ENCODE data around the gene ING2. TPM values are rescaled to one million over a fixed set of nuclear protein-coding genes. Genes with fewer than 3 reads are reported as not detected.
"Not testable (repeated sequence)": the region's sequence is repeated elsewhere in the genome, so short reads cannot be mapped to it uniquely, and the experiment has no call there.

The ING2 gene
- total RNA-seq, 4 donors from 2014 or later = 23.0 to 30.8 (median 25.0) TPM

- no peak for DNase-seq
- Histone ChIP-seq H3K4me1 (no peaks in the 10 kb centered on the region), H3K27me3 (no peaks in the 10 kb centered on the region), H3K4me3 (no peak overlapping the region), H3K9me3 (no peaks in the 10 kb centered on the region), H3K36me3 (no peaks in the 10 kb centered on the region), H3K27ac (no peak overlapping the region)
- TF ChIP-seq POLR2A (IDR thresholded peaks at IDR 0.05) (no peak), CTCF (IDR thresholded peaks at IDR 0.05) (no peak)
Observed at GRCh38 chr4:183552274-183553146, 47.7 kb downstream of the ING2 start.

GRCh38 chr4:183553147-183553478, 48.3 kb downstream of the ING2 start:
- not testable (repeated sequence) for DNase-seq, H3K36me3 ChIP-seq, H3K4me1 ChIP-seq, H3K27ac ChIP-seq, H3K27me3 ChIP-seq, H3K4me3 ChIP-seq, H3K9me3 ChIP-seq

- Histone ChIP-seq H3K9me3 (no peaks in the 10 kb centered on the region), H3K27me3 (no peaks in the 10 kb centered on the region), H3K36me3 (no peaks in the 10 kb centered on the region), H3K27ac (no peak overlapping the region), H3K4me1 (no peaks in the 10 kb centered on the region), H3K4me3 (no peak overlapping the region)
- DNase-seq = no peak
- no peak for TF ChIP-seq POLR2A (IDR thresholded peaks at IDR 0.05)
- no peak for TF ChIP-seq CTCF (IDR thresholded peaks at IDR 0.05)
Observed at GRCh38 chr4:183553601-183554345, 48.9 kb downstream of the ING2 start.

- no peaks in the 10 kb centered on the region for H3K27me3 ChIP-seq
- TF ChIP-seq CTCF (IDR thresholded peaks at IDR 0.05) (no peak), POLR2A (IDR thresholded peaks at IDR 0.05) (no peak)
- no peaks in the 10 kb centered on the region for H3K4me1 ChIP-seq
- no peaks in the 10 kb centered on the region for H3K9me3 ChIP-seq
- no peaks in the 10 kb centered on the region for H3K36me3 ChIP-seq
- H3K27ac ChIP-seq = no peak overlapping the region
- no peak for DNase-seq
- H3K4me3 ChIP-seq = no peak overlapping the region
Observed at GRCh38 chr4:183554346-183554686, 49.5 kb downstream of the ING2 start.

GRCh38 chr4:183554878-183555585, 50.2 kb downstream of the ING2 start:
- TF ChIP-seq POLR2A (IDR thresholded peaks at IDR 0.05) (no peak), CTCF (IDR thresholded peaks at IDR 0.05) (no peak)
- no peaks in the 10 kb centered on the region for H3K36me3 ChIP-seq
- no peaks in the 10 kb centered on the region for H3K9me3 ChIP-seq
- no peak overlapping the region for H3K27ac ChIP-seq
- no peak for DNase-seq
- H3K27me3 ChIP-seq = no peaks in the 10 kb centered on the region
- no peak overlapping the region for H3K4me3 ChIP-seq
- no peaks in the 10 kb centered on the region for H3K4me1 ChIP-seq

GRCh38 chr4:183556947-183557346, 52.1 kb downstream of the ING2 start:
- Histone ChIP-seq H3K4me3 (no peak overlapping the region), H3K27me3 (no peaks in the 10 kb centered on the region), H3K27ac (no peak overlapping the region), H3K36me3 (no peaks in the 10 kb centered on the region), H3K9me3 (no peaks in the 10 kb centered on the region), H3K4me1 (no peaks in the 10 kb centered on the region)
- DNase-seq = no peak
- TF ChIP-seq POLR2A (IDR thresholded peaks at IDR 0.05) = no peak
- no peak for TF ChIP-seq CTCF (IDR thresholded peaks at IDR 0.05)
